Measurements from ENCODE around the gene PRDM11.

- no peak for TF ChIP-seq CTCF (IDR thresholded peaks at IDR 0.05)
- no peak for TF ChIP-seq POLR2A (IDR thresholded peaks at IDR 0.05)
Observed at GRCh38 chr11:45216901-45217300, 70.5 kb downstream of the PRDM11 start.
